ENCODE results near the gene HDAC7.

DNA sequence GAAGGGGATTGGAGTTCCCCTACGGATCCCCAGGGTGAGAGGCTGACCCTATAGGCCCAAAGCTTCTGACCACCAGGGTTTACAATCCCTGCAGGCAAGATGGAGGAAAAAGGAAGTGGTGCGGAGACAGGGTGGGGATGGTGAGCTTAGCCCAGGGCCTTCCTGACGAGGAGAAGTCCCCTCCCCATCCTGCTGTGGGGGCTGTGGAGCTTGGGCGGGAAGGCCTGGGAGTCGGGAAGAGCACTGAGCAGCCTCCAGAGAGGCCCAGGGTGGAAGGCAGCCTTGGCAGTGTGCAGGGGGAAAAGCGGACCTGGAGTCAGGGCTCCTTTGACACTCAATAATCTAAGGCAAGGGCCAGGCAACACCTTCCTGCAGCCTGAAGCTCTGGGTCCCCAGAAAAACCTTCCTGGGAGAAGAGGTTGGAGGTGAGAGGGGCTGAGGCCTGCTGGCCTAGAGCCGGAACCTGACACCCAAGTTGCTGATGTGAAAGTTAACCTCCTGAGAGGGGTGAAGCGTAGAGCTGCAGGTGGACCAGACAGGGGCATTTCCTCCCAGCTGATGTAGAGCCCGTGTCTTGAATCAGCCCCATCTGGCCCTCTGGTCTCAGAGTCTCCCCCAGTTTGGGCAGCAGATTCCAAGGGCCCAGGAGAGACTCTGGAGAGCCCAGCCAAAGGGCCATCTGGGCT is 6.0 kb downstream of the HDAC7 start:
- TF ChIP-seq, protein P1, sequence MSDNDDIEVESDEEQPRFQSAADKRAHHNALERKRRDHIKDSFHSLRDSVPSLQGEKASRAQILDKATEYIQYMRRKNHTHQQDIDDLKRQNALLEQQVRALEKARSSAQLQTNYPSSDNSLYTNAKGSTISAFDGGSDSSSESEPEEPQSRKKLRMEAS (IDR thresholded peaks at IDR 0.05): no peak
- TF ChIP-seq EGR1 (IDR thresholded peaks at IDR 0.05) (no peak), YY1 (IDR thresholded peaks at IDR 0.05; ENCODE audit: low read depth) (no peak), EP300 (IDR thresholded peaks at IDR 0.05; ENCODE audit: borderline replicate concordance) (no peak), RAD21 (IDR thresholded peaks at IDR 0.05; ENCODE audit: low read depth) (no peak), FOXM1 (IDR thresholded peaks at IDR 0.05; ENCODE audit: borderline replicate concordance, low read depth) (no peak), TAF1 (IDR thresholded peaks at IDR 0.05; ENCODE audit: low read depth) (no peak), NFIC (IDR thresholded peaks at IDR 0.05) (no peak), CEBPB (IDR thresholded peaks at IDR 0.05) (no peak)
- TF ChIP-seq, protein P2, sequence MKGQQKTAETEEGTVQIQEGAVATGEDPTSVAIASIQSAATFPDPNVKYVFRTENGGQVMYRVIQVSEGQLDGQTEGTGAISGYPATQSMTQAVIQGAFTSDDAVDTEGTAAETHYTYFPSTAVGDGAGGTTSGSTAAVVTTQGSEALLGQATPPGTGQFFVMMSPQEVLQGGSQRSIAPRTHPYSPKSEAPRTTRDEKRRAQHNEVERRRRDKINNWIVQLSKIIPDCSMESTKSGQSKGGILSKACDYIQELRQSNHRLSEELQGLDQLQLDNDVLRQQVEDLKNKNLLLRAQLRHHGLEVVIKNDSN (IDR thresholded peaks at IDR 0.05): no peak
- TF ChIP-seq, protein P3, sequence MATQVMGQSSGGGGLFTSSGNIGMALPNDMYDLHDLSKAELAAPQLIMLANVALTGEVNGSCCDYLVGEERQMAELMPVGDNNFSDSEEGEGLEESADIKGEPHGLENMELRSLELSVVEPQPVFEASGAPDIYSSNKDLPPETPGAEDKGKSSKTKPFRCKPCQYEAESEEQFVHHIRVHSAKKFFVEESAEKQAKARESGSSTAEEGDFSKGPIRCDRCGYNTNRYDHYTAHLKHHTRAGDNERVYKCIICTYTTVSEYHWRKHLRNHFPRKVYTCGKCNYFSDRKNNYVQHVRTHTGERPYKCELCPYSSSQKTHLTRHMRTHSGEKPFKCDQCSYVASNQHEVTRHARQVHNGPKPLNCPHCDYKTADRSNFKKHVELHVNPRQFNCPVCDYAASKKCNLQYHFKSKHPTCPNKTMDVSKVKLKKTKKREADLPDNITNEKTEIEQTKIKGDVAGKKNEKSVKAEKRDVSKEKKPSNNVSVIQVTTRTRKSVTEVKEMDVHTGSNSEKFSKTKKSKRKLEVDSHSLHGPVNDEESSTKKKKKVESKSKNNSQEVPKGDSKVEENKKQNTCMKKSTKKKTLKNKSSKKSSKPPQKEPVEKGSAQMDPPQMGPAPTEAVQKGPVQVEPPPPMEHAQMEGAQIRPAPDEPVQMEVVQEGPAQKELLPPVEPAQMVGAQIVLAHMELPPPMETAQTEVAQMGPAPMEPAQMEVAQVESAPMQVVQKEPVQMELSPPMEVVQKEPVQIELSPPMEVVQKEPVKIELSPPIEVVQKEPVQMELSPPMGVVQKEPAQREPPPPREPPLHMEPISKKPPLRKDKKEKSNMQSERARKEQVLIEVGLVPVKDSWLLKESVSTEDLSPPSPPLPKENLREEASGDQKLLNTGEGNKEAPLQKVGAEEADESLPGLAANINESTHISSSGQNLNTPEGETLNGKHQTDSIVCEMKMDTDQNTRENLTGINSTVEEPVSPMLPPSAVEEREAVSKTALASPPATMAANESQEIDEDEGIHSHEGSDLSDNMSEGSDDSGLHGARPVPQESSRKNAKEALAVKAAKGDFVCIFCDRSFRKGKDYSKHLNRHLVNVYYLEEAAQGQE (IDR thresholded peaks at IDR 0.05; ENCODE audit: low read depth): no peak
